SK-N-SH (cell line): ENCODE results near the gene PRDM5. TPM values are rescaled to one million over a fixed set of nuclear protein-coding genes. Genes with fewer than 3 reads are reported as not detected.

Source experiments
- CTCF ChIA-PET: fragments of 300-600, 350-600 bp; formaldehyde crosslinking; extraction: SDS; loops from one replicate; lab custom pipeline; 2021; lab: Yijun Ruan, JAX
- POLR2A ChIA-PET: fragments of 350-600 bp; sonication (Branson Sonifier 250); formaldehyde crosslinking; extraction: SDS; loops from one replicate; lab custom pipeline; 2020; ENCODE audit warnings: antibody characterized with exemption, inconsistent platforms; lab: Yijun Ruan, JAX
- DNase-seq: peaks from one replicate; pipeline ENCODE4 v3.0.0; 2012
- H2AFZ ChIP-seq: fragments of 200-600 bp; sonication (generic); 2 replicates; pipeline ENCODE4 v1.8.1; 2016; ENCODE audit warnings: antibody characterized with exemption, mild to moderate bottlenecking, low read depth
- H3F3A ChIP-seq: fragments of 200-600 bp; sonication (generic); replicated peaks from 2 replicates; pipeline ENCODE3; 2016; ENCODE audit warnings: antibody characterized with exemption, mild to moderate bottlenecking; ENCODE audit not compliant: insufficient read depth
- H3K27ac ChIP-seq, 2 experiments: fragments of 200-500 bp in 1 of 2; fragments of 200-600 bp in 1 of 2; sonication (Bioruptor generic) in 1 of 2; sonication (generic), shearing (Covaris generic) in 1 of 2; 2 replicates each; pipeline versions ENCODE4 v1.5.1 to v1.6.1; 2014 to 2016; ENCODE audit warnings: low read depth in 2 of 2, inconsistent platforms in 1 of 2, low read length in 1 of 2, mild to moderate bottlenecking in 1 of 2, mixed read lengths in 1 of 2
- H3K27me3 ChIP-seq: fragments of 200-600 bp; sonication (generic), shearing (Covaris generic); 2 replicates; pipeline ENCODE4 v1.6.1; 2016; ENCODE audit warnings: mixed run types; ENCODE audit not compliant: insufficient read depth
- H3K36me3 ChIP-seq, 2 experiments: fragments of 200-500 bp in 1 of 2; fragments of 200-600 bp in 1 of 2; sonication (Bioruptor generic) in 1 of 2; sonication (generic) in 1 of 2; replicated peaks in 1 of 2; 2 replicates each; pipeline versions ENCODE3 to v1.5.1; 2014 to 2016; ENCODE audit warnings: low read length in 1 of 2, mild to moderate bottlenecking in 1 of 2; ENCODE audit not compliant: insufficient read depth in 2 of 2, control insufficient read depth in 1 of 2
- H3K4me1 ChIP-seq, 2 experiments: fragments of 200-500 bp in 1 of 2; fragments of 200-600 bp in 1 of 2; sonication (Bioruptor generic) in 1 of 2; sonication (generic), shearing (Covaris generic) in 1 of 2; 2 replicates each; pipeline versions ENCODE4 v1.5.1 to v1.6.1; 2014 to 2016; ENCODE audit warnings: low read depth in 1 of 2, low read length in 1 of 2, mixed run types in 1 of 2; ENCODE audit not compliant: insufficient read depth in 2 of 2, control insufficient read depth in 1 of 2
- H3K4me2 ChIP-seq: fragments of 200-600 bp; sonication (generic), shearing (Covaris generic); 2 replicates; pipeline ENCODE4 v1.6.1; 2017; ENCODE audit warnings: mixed run types
- H3K4me3 ChIP-seq, 2 experiments: fragments of 200-500 bp in 1 of 2; fragments of 200-600 bp in 1 of 2; sonication (Bioruptor generic) in 1 of 2; sonication (generic), shearing (Covaris generic) in 1 of 2; 2 replicates each; pipeline versions ENCODE4 v1.5.1 to v1.8.1; 2014 to 2016; ENCODE audit warnings: low read depth in 2 of 2, inconsistent platforms in 1 of 2, low read length in 1 of 2, mild to moderate bottlenecking in 1 of 2, mixed read lengths in 1 of 2, moderate library complexity in 1 of 2
- H3K79me2 ChIP-seq: fragments of 200-600 bp; sonication (generic); 2 replicates; pipeline ENCODE4 v1.8.1; 2017; ENCODE audit warnings: mild to moderate bottlenecking; ENCODE audit not compliant: insufficient read depth
- H3K9ac ChIP-seq: fragments of 200-600 bp; sonication (generic); 2 replicates; pipeline ENCODE4 v1.6.1; 2017; ENCODE audit warnings: mixed run types
- H3K9me2 ChIP-seq: fragments of 200-600 bp; sonication (generic); 2 replicates; pipeline ENCODE4 v1.6.1; 2017; ENCODE audit warnings: mixed run types
- H3K9me3 ChIP-seq: fragments of 200-600 bp; sonication (generic); 2 replicates; pipeline ENCODE4 v1.6.1; 2017; ENCODE audit warnings: mixed run types, mild to moderate bottlenecking, moderate library complexity
- H4K20me1 ChIP-seq: fragments of 200-600 bp; sonication (generic); 2 replicates; pipeline ENCODE4 v1.6.1; 2017; ENCODE audit warnings: mild to moderate bottlenecking, mixed run types; ENCODE audit not compliant: insufficient read depth
- CHD2 ChIP-seq: fragments of 150-350 bp; IDR thresholded peaks from 2 replicates; pipeline ENCODE4 v1.6.1; 2018; ENCODE audit warnings: low read length; ENCODE audit not compliant: partially characterized antibody
- CTCF ChIP-seq: fragments of 200-600 bp; sonication (generic); IDR thresholded peaks from 2 replicates; pipeline ENCODE4 v1.6.1; 2017; ENCODE audit warnings: antibody characterized with exemption, mild to moderate bottlenecking, moderate library complexity
- ELF1 ChIP-seq: IDR thresholded peaks from 2 replicates; pipeline ENCODE4 v1.4.0; 2012
- EP300 ChIP-seq, 2 experiments: IDR thresholded peaks; 2 replicates each; pipeline versions ENCODE4 v1.4.0 to v1.6.1; 2012; ENCODE audit warnings: borderline replicate concordance in 1 of 2, low read depth in 1 of 2, low read length in 1 of 2
- FOXM1 ChIP-seq: IDR thresholded peaks from 2 replicates; pipeline ENCODE4 v1.4.0; 2012; ENCODE audit warnings: low read depth, mild to moderate bottlenecking
- GATA2 ChIP-seq: sonication (generic); formaldehyde crosslinking; IDR thresholded peaks from 2 replicates; pipeline ENCODE4 v1.5.0; 2020; ENCODE audit warnings: mild to moderate bottlenecking, missing genetic modification reagents
- MEF2A ChIP-seq: IDR thresholded peaks from 2 replicates; pipeline ENCODE4 v1.4.0; 2012; ENCODE audit warnings: low read depth, borderline replicate concordance
- MXI1 ChIP-seq: IDR thresholded peaks from 2 replicates; pipeline ENCODE4 v1.6.1; 2012; ENCODE audit warnings: mild to moderate bottlenecking, low read depth, low read length, improper control_type of control experiment
- NFIC ChIP-seq: IDR thresholded peaks from 2 replicates; pipeline ENCODE4 v1.4.0; 2012; ENCODE audit warnings: borderline replicate concordance
- RAD21 ChIP-seq: IDR thresholded peaks from 2 replicates; pipeline ENCODE4 v1.6.1; 2012; ENCODE audit warnings: mild to moderate bottlenecking, low read length
- RCOR1 ChIP-seq: fragments of 150-350 bp; IDR thresholded peaks from 2 replicates; pipeline ENCODE4 v1.6.1; 2017; ENCODE audit warnings: antibody characterized with exemption, low read length
- RFX5 ChIP-seq: IDR thresholded peaks from 2 replicates; pipeline ENCODE4 v1.6.1; 2012; ENCODE audit warnings: mild to moderate bottlenecking, improper control_type of control experiment, low read length
- SIN3A ChIP-seq: IDR thresholded peaks from 2 replicates; pipeline ENCODE4 v1.6.1; 2012; ENCODE audit warnings: low read depth, mild to moderate bottlenecking, low read length, moderate library complexity, borderline replicate concordance
- TCF12 ChIP-seq: IDR thresholded peaks from 2 replicates; pipeline ENCODE4 v1.4.0; 2012
- TEAD4 ChIP-seq: IDR thresholded peaks from 2 replicates; pipeline ENCODE4 v1.4.0; 2012; ENCODE audit warnings: mild to moderate bottlenecking, borderline replicate concordance; ENCODE audit not compliant: insufficient read depth
- USF2 ChIP-seq: fragments of 150-350 bp; IDR thresholded peaks from 2 replicates; pipeline ENCODE4 v1.6.1; 2017; ENCODE audit warnings: antibody characterized with exemption, low read length, low read depth, borderline replicate concordance
- WGBS: methylation state at CpG from one replicate; pipeline ENCODE4 v1.1.6; 2017; ENCODE audit warnings: low lambda C conversion rate; 5-methylcytosine and 5-hydroxymethylcytosine counted together
- polyA plus RNA-seq, 3 experiments: library from polyadenylated mRNA; depleted of rRNA; stranded (reverse); fragments of >200 nt; gene quantifications; 2 replicates each; pipeline ENCODE4 v1.2.3, GENCODE V29; 2012

PRDM5 gene
- polyA plus RNA-seq, 1 of the 3 experiments (the other 2 are of a cell fraction), result 3.8 TPM

GRCh38 chr4:120829113-120829831 lies 93.3 kb downstream of the PRDM5 start:
- Histone ChIP-seq H3K27me3 (no peaks in the 10 kb centered on the region), H3K9me3 (no peaks in the 10 kb centered on the region), H3K4me3 (no peak overlapping the region), H2AFZ (no peak overlapping the region), H3K4me1 (peaks cover 0 to 18% of the 10 kb centered on the region in 2 experiments; a peak in 2 of 4 replicates), H3K79me2 (no peaks in the 10 kb centered on the region), H3K27ac (peak overlapping the region in 1 of 2 experiments; percentile 87; a peak in 2 of 4 replicates), H3K9ac (no peak overlapping the region), H3F3A (no peaks in the 10 kb centered on the region), H4K20me1 (no peaks in the 10 kb centered on the region), H3K9me2 (no peaks in the 10 kb centered on the region), H3K4me2 (no peak overlapping the region), H3K36me3 (no peaks in the 10 kb centered on the region)
- CTCF ChIA-PET, result interaction anchor here (1.0 to 3.5 kb wide), 5 partner anchors 10 to 111 kb away, joined by 3 to 19 read pairs (median 9); no protein-coding TSS in a partner anchor
- POLR2A ChIA-PET, result no interaction called here
- peak; percentile 90; the same call in 1 of the 2 replicates for TF ChIP-seq RCOR1
- peak; percentile 73 for TF ChIP-seq GATA2 (CRISPR knock-in tag)
- TF ChIP-seq RAD21, result peak; percentile 33; the same call in 1 of the 2 replicates
- no peak for TF ChIP-seq FOXM1
- no peak for TF ChIP-seq MEF2A
- peak; percentile 19; the same call in 1 of the 2 replicates for TF ChIP-seq TEAD4
- no peak for TF ChIP-seq CTCF
- TF ChIP-seq USF2, result no peak
- no peak for TF ChIP-seq NFIC
- peak; percentile 43; the same call in 1 of the 2 replicates for TF ChIP-seq RFX5
- no peak for TF ChIP-seq ELF1
- peak in 1 of 2 experiments; percentile 91; a peak in 3 of 4 replicates for TF ChIP-seq EP300 (IDR thresholded peaks at IDR 0.05; ENCODE audit: borderline replicate concordance in 1 of 2, low read depth in 1 of 2, low read length in 1 of 2)
- TF ChIP-seq SIN3A, result no peak
- no peak for TF ChIP-seq MXI1
- peak; percentile 54 for TF ChIP-seq TCF12
- peak; percentile 28 for TF ChIP-seq CHD2
- DNase-seq, result peak; percentile 31
- WGBS, result 55% methylated on average over 4 of the region's 4 CpGs
